Measurements from ENCODE around the gene SLC9C1. TPM values are rescaled to one million over a fixed set of nuclear protein-coding genes. Genes with fewer than 3 reads are reported as not detected.

The SLC9C1 gene
- total and polyA plus RNA-seq, 2 of the 4 experiments (the other 2 are of a cell fraction), result not detected

- no peak overlapping the region for H3K18ac ChIP-seq (ENCODE audit: low read depth, low read length)
- no peaks in the 10 kb centered on the region for H4K20me1 ChIP-seq (ENCODE audit: insufficient read depth, low read length)
- H3K79me1 ChIP-seq (ENCODE audit: low read depth in 1 of 2, low read length in 2 of 2), result no peaks in the 10 kb centered on the region
- no peak for ATAC-seq (ENCODE audit: low read depth)
- no peaks in the 10 kb centered on the region for H3K36me3 ChIP-seq (ENCODE audit: control insufficient read depth, insufficient read depth, low read length)
- no peak overlapping the region for H3K56ac ChIP-seq (ENCODE audit: extremely low read depth, insufficient read depth, low read length)
- no peak overlapping the region for H4K5ac ChIP-seq (ENCODE audit: low read depth, low read length)
- H3K9me1 ChIP-seq (ENCODE audit: insufficient read depth, low read length), result no peaks in the 10 kb centered on the region
- no peak overlapping the region for H2AFZ ChIP-seq (replicated peaks; ENCODE audit: low read length, poor library complexity)
- no peak overlapping the region for H3K27ac ChIP-seq (ENCODE audit: insufficient read depth, low read length)
- H3K4me2 ChIP-seq (ENCODE audit: low read depth, low read length), result no peak overlapping the region
- H2BK120ac ChIP-seq (ENCODE audit: low read depth, low read length), result no peak overlapping the region
- BruUV-seq (replicated peaks), result no TSS peak
- H3K4me1 ChIP-seq (ENCODE audit: control insufficient read depth, insufficient read depth, low read length), result no peaks in the 10 kb centered on the region
- intact Hi-C loops (cut with micrococcal nuclease), result no loop called here
- no peaks in the 10 kb centered on the region for H3K9me3 ChIP-seq (ENCODE audit: control insufficient read depth, insufficient read depth, low read length)
- no CpG with 5 or more reads among the region's 2 CpGs for WGBS, 2 experiments (ENCODE audit: extremely low coverage in 2 of 2, insufficient read length in 1 of 2)
- no peak overlapping the region for H2BK5ac ChIP-seq (ENCODE audit: low read depth, low read length, poor library complexity, severe bottlenecking)
- no peak for DNase-seq
- H3K27me3 ChIP-seq (ENCODE audit: control insufficient read depth, insufficient read depth, low read length), result peaks cover 6% of the 10 kb centered on the region
- H3K14ac ChIP-seq (replicated peaks; ENCODE audit: low read depth, low read length), result no peak overlapping the region
- POLR2A ChIA-PET (ENCODE audit: unreplicated experiment), result no interaction called here
- CTCF ChIA-PET, result interaction anchor here (1.1 kb wide), 2 partner anchors 11 to 12 kb away, joined by 3 read pairs; no protein-coding TSS in a partner anchor
- H3K9ac ChIP-seq (ENCODE audit: low read depth, low read length), result no peak overlapping the region
- no peak overlapping the region for H2AK5ac ChIP-seq (ENCODE audit: low read depth, low read length)
- H3K23ac ChIP-seq (ENCODE audit: low read depth, low read length), result no peak overlapping the region
- no peak overlapping the region for H3K4me3 ChIP-seq (ENCODE audit: insufficient read depth, low read depth, low read length)
- TF ChIP-seq MAFK (IDR thresholded peaks at IDR 0.05; ENCODE audit: low read depth, low read length) (no peak), FOS (IDR thresholded peaks at IDR 0.05; ENCODE audit: low read depth, low read length) (no peak), RCOR1 (IDR thresholded peaks at IDR 0.05; ENCODE audit: insufficient replicate concordance, low read length) (no peak), CHD1 (IDR thresholded peaks at IDR 0.05; ENCODE audit: low read depth, low read length) (no peak), USF2 (IDR thresholded peaks at IDR 0.05; ENCODE audit: low read depth, low read length) (no peak), CEBPB (IDR thresholded peaks at IDR 0.05; ENCODE audit: low read depth, low read length) (no peak), POLR2A (IDR thresholded peaks at IDR 0.05; ENCODE audit: low read depth, low read length) (no peak), MXI1 (IDR thresholded peaks at IDR 0.05; ENCODE audit: borderline replicate concordance, low read depth, low read length) (no peak), RAD21 (IDR thresholded peaks at IDR 0.05; ENCODE audit: low read length) (no peak), SMC3 (IDR thresholded peaks at IDR 0.05; ENCODE audit: low read depth, low read length) (no peak)
- no peak overlapping the region for H2BK20ac ChIP-seq (ENCODE audit: low read depth, low read length)
- H4K91ac ChIP-seq (ENCODE audit: insufficient read depth, low read depth, low read length), result no peak overlapping the region
- in situ Hi-C loops (cut with MboI; ENCODE audit: low sequenced_read_pairs), result no loop called here
- no peak overlapping the region for H2AK9ac ChIP-seq (replicated peaks; ENCODE audit: low read depth, low read length, poor library complexity)
- no peak overlapping the region for H4K8ac ChIP-seq (ENCODE audit: low read depth in 2 of 2, low read length in 2 of 2)
- dilution Hi-C loops (cut with HindIII; ENCODE audit: low sequenced_read_pairs, unreplicated experiment), result no loop called here
- H2BK15ac ChIP-seq (ENCODE audit: low read depth, low read length), result no peak overlapping the region
- H3K4ac ChIP-seq (ENCODE audit: low read depth, low read length), result no peak overlapping the region
These were observed 20.5 kb downstream of the SLC9C1 start for GRCh38 chr3:112273536-112273935.

Measured in IMR-90 (cell line).